Hematopoietic multipotent progenitor cell treated with erythropoietin and hydrocortisone succinate and interleukin-3 and kit ligand, for 17 days (in vitro differentiated cells): ENCODE data around the gene SLCO2B1.
"Not testable (repeated sequence)": the region's sequence is repeated elsewhere in the genome, so short reads cannot be mapped to it uniquely, and the experiment has no call there.

ENCODE experiments used
- DNase-seq: peaks from one replicate; pipeline ENCODE4 v3.0.0-alpha.2; 2015; ENCODE audit warnings: low spot score

Gene SLCO2B1

GRCh38 chr11:75150879-75151278 lies at the start of gene SLCO2B1:
SLCO2B1 (plus strand) TSS chr11:75151107; CDS start chr11:75151382, 275 bp downstream.
- no peak for DNase-seq

- no peak for DNase-seq
These were observed 49.3 kb upstream of the SLCO2B1 start for GRCh38 chr11:75101424-75102128.

- peak; percentile 30 for DNase-seq
These were observed 47.4 kb upstream of the SLCO2B1 start for GRCh38 chr11:75103380-75104026.

- no peak for DNase-seq
These were observed 45.4 kb upstream of the SLCO2B1 start for GRCh38 chr11:75105462-75105925.

GRCh38 chr11:75105967-75106681 lies 44.8 kb upstream of the SLCO2B1 start:
- not testable (repeated sequence) for DNase-seq

GRCh38 chr11:75107187-75107586 lies 43.7 kb upstream of the SLCO2B1 start:
- DNase-seq = no peak

- no peak for DNase-seq
These were observed 38.7 kb upstream of the SLCO2B1 start for GRCh38 chr11:75112200-75112599.

GRCh38 chr11:75113030-75113429 lies 37.9 kb upstream of the SLCO2B1 start:
- no peak for DNase-seq

GRCh38 chr11:75114465-75114864 lies 36.4 kb upstream of the SLCO2B1 start:
- no peak for DNase-seq

GRCh38 chr11:75118577-75118976 lies 32.3 kb upstream of the SLCO2B1 start:
- DNase-seq = no peak

GRCh38 chr11:75126564-75126963 lies 24.3 kb upstream of the SLCO2B1 start:
- DNase-seq = no peak

- no peak for DNase-seq
These were observed 18.8 kb upstream of the SLCO2B1 start for GRCh38 chr11:75132080-75132479.

GRCh38 chr11:75133976-75134375 lies 16.9 kb upstream of the SLCO2B1 start:
- no peak for DNase-seq

GRCh38 chr11:75135021-75135650 lies 15.8 kb upstream of the SLCO2B1 start:
- DNase-seq = no peak

- DNase-seq = no peak
These were observed 15.3 kb upstream of the SLCO2B1 start for GRCh38 chr11:75135651-75136050.

- DNase-seq = peak; percentile 59
These were observed 10.4 kb upstream of the SLCO2B1 start for GRCh38 chr11:75140269-75141138.

- no peak for DNase-seq
These were observed 9.7 kb upstream of the SLCO2B1 start for GRCh38 chr11:75141166-75141565.

GRCh38 chr11:75142714-75143419 lies 8.0 kb upstream of the SLCO2B1 start:
- no peak for DNase-seq

GRCh38 chr11:75143420-75143731 lies 7.5 kb upstream of the SLCO2B1 start:
- no peak for DNase-seq

GRCh38 chr11:75144716-75145014 lies 6.2 kb upstream of the SLCO2B1 start:
- no peak for DNase-seq
